HepG2 (cell line): ENCODE data around the gene ABCE1. TPM values are rescaled to one million over a fixed set of nuclear protein-coding genes. Genes with fewer than 3 reads are reported as not detected.

Experiments
- AHR ChIP-seq: IDR thresholded peaks from 2 replicates; pipeline ENCODE4 v1.6.1; 2018; ENCODE audit warnings: missing genetic modification reagents, missing compliant biosample characterization
- ASH2L ChIP-seq: fragments of 300-600, 200-600 bp; sonication (generic); IDR thresholded peaks from 2 replicates; pipeline ENCODE4 v1.7.0; 2017; ENCODE audit warnings: low read depth, mild to moderate bottlenecking, moderate library complexity, mixed read lengths, low read length; ENCODE audit not compliant: insufficient read length
- BCL6 ChIP-seq: IDR thresholded peaks from 2 replicates; pipeline ENCODE4 v1.6.1; 2016; ENCODE audit warnings: missing genetic modification reagents, missing compliant biosample characterization
- EEA1 ChIP-seq: sonication (generic); formaldehyde crosslinking; IDR thresholded peaks from 2 replicates; pipeline ENCODE4 v1.5.1; 2020; ENCODE audit warnings: mild to moderate bottlenecking, missing genetic modification reagents, borderline replicate concordance
- ESRRA ChIP-seq: sonication (generic); formaldehyde crosslinking; IDR thresholded peaks from 2 replicates; pipeline ENCODE4 v1.5.1; 2020; ENCODE audit warnings: mild to moderate bottlenecking, low read depth, missing genetic modification reagents
- FOSL1 ChIP-seq: sonication (generic); formaldehyde crosslinking; IDR thresholded peaks from 2 replicates; pipeline ENCODE4 v1.9.0; 2021; ENCODE audit warnings: missing genetic modification reagents, borderline replicate concordance
- GATAD2A ChIP-seq: IDR thresholded peaks from 2 replicates; pipeline ENCODE4 v1.6.1; 2016
- KDM2A ChIP-seq: sonication (generic); formaldehyde crosslinking; IDR thresholded peaks from 2 replicates; pipeline ENCODE4 v1.4.0; 2020; ENCODE audit warnings: low read depth, missing genetic modification reagents, borderline replicate concordance
- NFE2 ChIP-seq: sonication (generic); formaldehyde crosslinking; IDR thresholded peaks from 2 replicates; pipeline ENCODE4 v1.4.0; 2020; ENCODE audit warnings: missing genetic modification reagents
- PCBP2 ChIP-seq: fragments of 200-400 bp; formaldehyde crosslinking; optimal IDR thresholded peaks from 2 replicates; pipeline ENCODE3; 2018; ENCODE audit warnings: low read length, low read depth; ENCODE audit not compliant: poor library complexity, severe bottlenecking
- REL ChIP-seq: sonication (generic); formaldehyde crosslinking; conservative IDR thresholded peaks from 2 replicates; pipeline ENCODE4 v1.8.0; 2022; ENCODE audit warnings: mild to moderate bottlenecking, missing genetic modification reagents, moderate library complexity
- SETDB1 ChIP-seq: sonication (generic); formaldehyde crosslinking; IDR thresholded peaks from 2 replicates; pipeline ENCODE4 v1.5.1; 2020; ENCODE audit warnings: missing genetic modification reagents, mild to moderate bottlenecking, borderline replicate concordance
- SP2 ChIP-seq: sonication (generic); formaldehyde crosslinking; IDR thresholded peaks from 2 replicates; pipeline ENCODE4 v1.5.1; 2020; ENCODE audit warnings: mild to moderate bottlenecking, missing genetic modification reagents
- TRIM22 ChIP-seq: fragments of 450-650 bp; IDR thresholded peaks from 2 replicates; pipeline ENCODE4 v1.6.1; 2017
- ZNF44 ChIP-seq: sonication (generic); formaldehyde crosslinking; IDR thresholded peaks from 2 replicates; pipeline ENCODE4 v1.5.1; 2020; ENCODE audit warnings: mild to moderate bottlenecking, missing genetic modification reagents
- ZNF501 ChIP-seq: sonication (generic); formaldehyde crosslinking; IDR thresholded peaks from 2 replicates; pipeline ENCODE4 v1.5.1; 2020; ENCODE audit warnings: mild to moderate bottlenecking, moderate library complexity, missing genetic modification reagents
- polyA plus RNA-seq, 8 experiments: library from polyadenylated mRNA; depleted of rRNA in 3 of 8; stranded (reverse) in 7 of 8; unstranded in 1 of 8; fragments of >200 nt; fragmentation: Illumina TruSeq in 4 of 8; extraction: Trizol in 4 of 8; gene quantifications; 2 replicates each; pipeline versions ENCODE4 v1.2.1 to v1.2.3, GENCODE V29; 2011 to 2016; ENCODE audit warnings: low read depth in 4 of 8, missing spikeins in 1 of 8, mixed read lengths in 1 of 8; ENCODE audit not compliant: insufficient read depth in 1 of 8
- total RNA-seq, 5 experiments: library from RNA; depleted of rRNA; stranded (reverse); fragments of >200 nt; fragmentation: Illumina TruSeq; extraction: Trizol; gene quantifications; 2 replicates each; pipeline ENCODE4 v1.2.3, GENCODE V29; 2016; ENCODE audit warnings: low read depth in 1 of 5
- TF ChIP-seq, protein P1 (sequence below): sonication (generic); formaldehyde crosslinking; IDR thresholded peaks from 2 replicates; pipeline ENCODE4 v1.5.1; 2020; ENCODE audit warnings: mild to moderate bottlenecking, missing genetic modification reagents, borderline replicate concordance
- TF ChIP-seq, protein P2 (sequence below): sonication (generic); formaldehyde crosslinking; IDR thresholded peaks from 2 replicates; pipeline ENCODE4 v1.5.0; 2020; ENCODE audit warnings: missing genetic modification reagents
- TF ChIP-seq, protein P3 (sequence below): sonication (generic); formaldehyde crosslinking; IDR thresholded peaks from 2 replicates; pipeline ENCODE4 v1.4.0; 2020; ENCODE audit warnings: missing genetic modification reagents, mild to moderate bottlenecking, borderline replicate concordance

The ABCE1 gene
- total and polyA plus RNA-seq, 2 of the 13 experiments (the other 11 are each of a cell fraction or from before 2014, with no cell fraction given), result 50.8 to 139 TPM

DNA sequence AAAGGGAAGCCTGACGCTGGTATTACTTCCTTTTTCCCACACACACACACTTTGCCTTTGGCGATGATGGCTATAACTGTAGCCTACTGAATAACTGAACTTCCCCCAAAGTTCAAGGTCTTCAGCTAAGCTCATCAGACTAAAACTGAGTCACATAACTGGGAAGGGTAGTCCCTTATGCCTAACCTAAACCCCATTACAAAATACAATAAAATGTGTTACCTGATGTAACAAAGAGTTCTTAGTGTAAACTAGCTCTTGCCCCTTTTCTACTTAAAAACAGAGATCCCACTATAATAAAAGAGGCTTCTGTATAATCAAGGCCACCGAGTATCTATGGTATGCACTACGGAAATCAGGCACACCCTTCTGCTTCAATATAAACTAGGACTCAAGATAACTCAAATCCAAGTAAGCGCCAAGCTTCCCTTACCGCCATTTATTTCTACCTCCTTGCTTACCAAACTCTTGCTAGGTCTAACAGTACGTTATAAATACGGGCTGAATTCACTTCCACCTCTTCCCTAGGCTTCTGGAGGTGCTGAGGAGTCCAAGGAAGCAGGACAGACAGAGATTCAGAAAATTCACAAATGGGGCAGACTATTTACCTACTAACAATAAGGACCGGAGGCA is 79.9 kb downstream of the ABCE1 start (continued):
- TF ChIP-seq, protein P1, sequence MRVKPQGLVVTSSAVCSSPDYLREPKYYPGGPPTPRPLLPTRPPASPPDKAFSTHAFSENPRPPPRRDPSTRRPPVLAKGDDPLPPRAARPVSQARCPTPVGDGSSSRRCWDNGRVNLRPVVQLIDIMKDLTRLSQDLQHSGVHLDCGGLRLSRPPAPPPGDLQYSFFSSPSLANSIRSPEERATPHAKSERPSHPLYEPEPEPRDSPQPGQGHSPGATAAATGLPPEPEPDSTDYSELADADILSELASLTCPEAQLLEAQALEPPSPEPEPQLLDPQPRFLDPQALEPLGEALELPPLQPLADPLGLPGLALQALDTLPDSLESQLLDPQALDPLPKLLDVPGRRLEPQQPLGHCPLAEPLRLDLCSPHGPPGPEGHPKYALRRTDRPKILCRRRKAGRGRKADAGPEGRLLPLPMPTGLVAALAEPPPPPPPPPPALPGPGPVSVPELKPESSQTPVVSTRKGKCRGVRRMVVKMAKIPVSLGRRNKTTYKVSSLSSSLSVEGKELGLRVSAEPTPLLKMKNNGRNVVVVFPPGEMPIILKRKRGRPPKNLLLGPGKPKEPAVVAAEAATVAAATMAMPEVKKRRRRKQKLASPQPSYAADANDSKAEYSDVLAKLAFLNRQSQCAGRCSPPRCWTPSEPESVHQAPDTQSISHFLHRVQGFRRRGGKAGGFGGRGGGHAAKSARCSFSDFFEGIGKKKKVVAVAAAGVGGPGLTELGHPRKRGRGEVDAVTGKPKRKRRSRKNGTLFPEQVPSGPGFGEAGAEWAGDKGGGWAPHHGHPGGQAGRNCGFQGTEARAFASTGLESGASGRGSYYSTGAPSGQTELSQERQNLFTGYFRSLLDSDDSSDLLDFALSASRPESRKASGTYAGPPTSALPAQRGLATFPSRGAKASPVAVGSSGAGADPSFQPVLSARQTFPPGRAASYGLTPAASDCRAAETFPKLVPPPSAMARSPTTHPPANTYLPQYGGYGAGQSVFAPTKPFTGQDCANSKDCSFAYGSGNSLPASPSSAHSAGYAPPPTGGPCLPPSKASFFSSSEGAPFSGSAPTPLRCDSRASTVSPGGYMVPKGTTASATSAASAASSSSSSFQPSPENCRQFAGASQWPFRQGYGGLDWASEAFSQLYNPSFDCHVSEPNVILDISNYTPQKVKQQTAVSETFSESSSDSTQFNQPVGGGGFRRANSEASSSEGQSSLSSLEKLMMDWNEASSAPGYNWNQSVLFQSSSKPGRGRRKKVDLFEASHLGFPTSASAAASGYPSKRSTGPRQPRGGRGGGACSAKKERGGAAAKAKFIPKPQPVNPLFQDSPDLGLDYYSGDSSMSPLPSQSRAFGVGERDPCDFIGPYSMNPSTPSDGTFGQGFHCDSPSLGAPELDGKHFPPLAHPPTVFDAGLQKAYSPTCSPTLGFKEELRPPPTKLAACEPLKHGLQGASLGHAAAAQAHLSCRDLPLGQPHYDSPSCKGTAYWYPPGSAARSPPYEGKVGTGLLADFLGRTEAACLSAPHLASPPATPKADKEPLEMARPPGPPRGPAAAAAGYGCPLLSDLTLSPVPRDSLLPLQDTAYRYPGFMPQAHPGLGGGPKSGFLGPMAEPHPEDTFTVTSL (CRISPR knock-in tag), result no peak
- TF ChIP-seq TRIM22 (no peak), SP2 (CRISPR knock-in tag) (no peak), EEA1 (CRISPR knock-in tag) (no peak), ZNF501 (no peak), AHR (CRISPR knock-in tag) (no peak), ESRRA (CRISPR knock-in tag) (no peak), SETDB1 (CRISPR knock-in tag) (no peak), BCL6 (CRISPR knock-in tag) (0 out of 2 replicates have a peak, but pooled peaks have one; percentile 11), NFE2 (CRISPR knock-in tag) (no peak), FOSL1 (CRISPR knock-in tag) (no peak), ZNF44 (CRISPR knock-in tag) (no peak), PCBP2 (no peak), GATAD2A (CRISPR knock-in tag) (peak; percentile 38; the same call in 1 of the 2 replicates), ASH2L (peak; percentile 2), REL (no peak), KDM2A (CRISPR knock-in tag) (no peak)
- TF ChIP-seq, protein P2, sequence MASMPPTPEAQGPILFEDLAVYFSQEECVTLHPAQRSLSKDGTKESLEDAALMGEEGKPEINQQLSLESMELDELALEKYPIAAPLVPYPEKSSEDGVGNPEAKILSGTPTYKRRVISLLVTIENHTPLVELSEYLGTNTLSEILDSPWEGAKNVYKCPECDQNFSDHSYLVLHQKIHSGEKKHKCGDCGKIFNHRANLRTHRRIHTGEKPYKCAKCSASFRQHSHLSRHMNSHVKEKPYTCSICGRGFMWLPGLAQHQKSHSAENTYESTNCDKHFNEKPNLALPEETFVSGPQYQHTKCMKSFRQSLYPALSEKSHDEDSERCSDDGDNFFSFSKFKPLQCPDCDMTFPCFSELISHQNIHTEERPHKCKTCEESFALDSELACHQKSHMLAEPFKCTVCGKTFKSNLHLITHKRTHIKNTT (CRISPR knock-in tag), result no peak
- TF ChIP-seq, protein P3, sequence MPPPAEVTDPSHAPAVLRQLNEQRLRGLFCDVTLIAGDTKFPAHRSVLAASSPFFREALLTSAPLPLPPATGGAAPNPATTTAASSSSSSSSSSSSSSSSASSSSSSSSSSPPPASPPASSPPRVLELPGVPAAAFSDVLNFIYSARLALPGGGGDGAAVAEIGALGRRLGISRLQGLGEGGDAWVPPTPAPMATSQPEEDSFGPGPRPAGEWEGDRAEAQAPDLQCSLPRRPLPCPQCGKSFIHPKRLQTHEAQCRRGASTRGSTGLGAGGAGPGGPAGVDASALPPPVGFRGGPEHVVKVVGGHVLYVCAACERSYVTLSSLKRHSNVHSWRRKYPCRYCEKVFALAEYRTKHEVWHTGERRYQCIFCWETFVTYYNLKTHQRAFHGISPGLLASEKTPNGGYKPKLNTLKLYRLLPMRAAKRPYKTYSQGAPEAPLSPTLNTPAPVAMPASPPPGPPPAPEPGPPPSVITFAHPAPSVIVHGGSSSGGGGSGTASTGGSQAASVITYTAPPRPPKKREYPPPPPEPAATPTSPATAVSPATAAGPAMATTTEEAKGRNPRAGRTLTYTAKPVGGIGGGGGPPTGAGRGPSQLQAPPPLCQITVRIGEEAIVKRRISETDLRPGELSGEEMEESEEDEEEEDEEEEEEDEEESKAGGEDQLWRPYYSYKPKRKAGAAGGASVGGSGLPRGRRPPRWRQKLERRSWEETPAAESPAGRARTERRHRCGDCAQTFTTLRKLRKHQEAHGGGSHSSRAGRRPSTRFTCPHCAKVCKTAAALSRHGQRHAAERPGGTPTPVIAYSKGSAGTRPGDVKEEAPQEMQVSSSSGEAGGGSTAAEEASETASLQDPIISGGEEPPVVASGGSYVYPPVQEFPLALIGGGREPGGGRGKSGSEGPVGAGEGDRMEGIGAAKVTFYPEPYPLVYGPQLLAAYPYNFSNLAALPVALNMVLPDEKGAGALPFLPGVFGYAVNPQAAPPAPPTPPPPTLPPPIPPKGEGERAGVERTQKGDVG (CRISPR knock-in tag), result no peak
